SK-N-SH (cell line): ENCODE measurements around the gene PPP3CA. TPM values are rescaled to one million over a fixed set of nuclear protein-coding genes. Genes with fewer than 3 reads are reported as not detected.

Source experiments
- CTCF ChIA-PET: fragments of 300-600, 350-600 bp; formaldehyde crosslinking; extraction: SDS; loops from one replicate; lab custom pipeline; 2021; lab: Yijun Ruan, JAX
- POLR2A ChIA-PET: fragments of 350-600 bp; sonication (Branson Sonifier 250); formaldehyde crosslinking; extraction: SDS; loops from one replicate; lab custom pipeline; 2020; ENCODE audit warnings: antibody characterized with exemption, inconsistent platforms; lab: Yijun Ruan, JAX
- DNase-seq: peaks from one replicate; pipeline ENCODE4 v3.0.0; 2012
- H2AFZ ChIP-seq: fragments of 200-600 bp; sonication (generic); 2 replicates; pipeline ENCODE4 v1.8.1; 2016; ENCODE audit warnings: antibody characterized with exemption, mild to moderate bottlenecking, low read depth
- H3F3A ChIP-seq: fragments of 200-600 bp; sonication (generic); replicated peaks from 2 replicates; pipeline ENCODE3; 2016; ENCODE audit warnings: antibody characterized with exemption, mild to moderate bottlenecking; ENCODE audit not compliant: insufficient read depth
- H3K27ac ChIP-seq, 2 experiments: fragments of 200-500 bp in 1 of 2; fragments of 200-600 bp in 1 of 2; sonication (Bioruptor generic) in 1 of 2; sonication (generic), shearing (Covaris generic) in 1 of 2; 2 replicates each; pipeline versions ENCODE4 v1.5.1 to v1.6.1; 2014 to 2016; ENCODE audit warnings: low read depth in 2 of 2, inconsistent platforms in 1 of 2, low read length in 1 of 2, mild to moderate bottlenecking in 1 of 2, mixed read lengths in 1 of 2
- H3K27me3 ChIP-seq: fragments of 200-600 bp; sonication (generic), shearing (Covaris generic); 2 replicates; pipeline ENCODE4 v1.6.1; 2016; ENCODE audit warnings: mixed run types; ENCODE audit not compliant: insufficient read depth
- H3K36me3 ChIP-seq, 2 experiments: fragments of 200-500 bp in 1 of 2; fragments of 200-600 bp in 1 of 2; sonication (Bioruptor generic) in 1 of 2; sonication (generic) in 1 of 2; replicated peaks in 1 of 2; 2 replicates each; pipeline versions ENCODE3 to v1.5.1; 2014 to 2016; ENCODE audit warnings: low read length in 1 of 2, mild to moderate bottlenecking in 1 of 2; ENCODE audit not compliant: insufficient read depth in 2 of 2, control insufficient read depth in 1 of 2
- H3K4me1 ChIP-seq, 2 experiments: fragments of 200-500 bp in 1 of 2; fragments of 200-600 bp in 1 of 2; sonication (Bioruptor generic) in 1 of 2; sonication (generic), shearing (Covaris generic) in 1 of 2; 2 replicates each; pipeline versions ENCODE4 v1.5.1 to v1.6.1; 2014 to 2016; ENCODE audit warnings: low read depth in 1 of 2, low read length in 1 of 2, mixed run types in 1 of 2; ENCODE audit not compliant: insufficient read depth in 2 of 2, control insufficient read depth in 1 of 2
- H3K4me2 ChIP-seq: fragments of 200-600 bp; sonication (generic), shearing (Covaris generic); 2 replicates; pipeline ENCODE4 v1.6.1; 2017; ENCODE audit warnings: mixed run types
- H3K4me3 ChIP-seq, 2 experiments: fragments of 200-500 bp in 1 of 2; fragments of 200-600 bp in 1 of 2; sonication (Bioruptor generic) in 1 of 2; sonication (generic), shearing (Covaris generic) in 1 of 2; 2 replicates each; pipeline versions ENCODE4 v1.5.1 to v1.8.1; 2014 to 2016; ENCODE audit warnings: low read depth in 2 of 2, inconsistent platforms in 1 of 2, low read length in 1 of 2, mild to moderate bottlenecking in 1 of 2, mixed read lengths in 1 of 2, moderate library complexity in 1 of 2
- H3K79me2 ChIP-seq: fragments of 200-600 bp; sonication (generic); 2 replicates; pipeline ENCODE4 v1.8.1; 2017; ENCODE audit warnings: mild to moderate bottlenecking; ENCODE audit not compliant: insufficient read depth
- H3K9ac ChIP-seq: fragments of 200-600 bp; sonication (generic); 2 replicates; pipeline ENCODE4 v1.6.1; 2017; ENCODE audit warnings: mixed run types
- H3K9me2 ChIP-seq: fragments of 200-600 bp; sonication (generic); 2 replicates; pipeline ENCODE4 v1.6.1; 2017; ENCODE audit warnings: mixed run types
- H3K9me3 ChIP-seq: fragments of 200-600 bp; sonication (generic); 2 replicates; pipeline ENCODE4 v1.6.1; 2017; ENCODE audit warnings: mixed run types, mild to moderate bottlenecking, moderate library complexity
- H4K20me1 ChIP-seq: fragments of 200-600 bp; sonication (generic); 2 replicates; pipeline ENCODE4 v1.6.1; 2017; ENCODE audit warnings: mild to moderate bottlenecking, mixed run types; ENCODE audit not compliant: insufficient read depth
- EZH2phosphoT487 ChIP-seq: fragments of 200-600 bp; sonication (generic); IDR thresholded peaks from 2 replicates; pipeline ENCODE4 v1.6.1; 2017; ENCODE audit warnings: low read depth, mixed run types, mild to moderate bottlenecking, antibody characterized with exemption, moderate library complexity, borderline replicate concordance
- FOXJ3 ChIP-seq: sonication (generic); formaldehyde crosslinking; IDR thresholded peaks from 2 replicates; pipeline ENCODE4 v1.5.1; 2020; ENCODE audit warnings: mild to moderate bottlenecking, missing genetic modification reagents
- GABPA ChIP-seq: IDR thresholded peaks from 2 replicates; pipeline ENCODE4 v1.4.0; 2012; ENCODE audit warnings: low read depth, mild to moderate bottlenecking
- GATA2 ChIP-seq: sonication (generic); formaldehyde crosslinking; IDR thresholded peaks from 2 replicates; pipeline ENCODE4 v1.5.0; 2020; ENCODE audit warnings: mild to moderate bottlenecking, missing genetic modification reagents
- JUND ChIP-seq: IDR thresholded peaks from 2 replicates; pipeline ENCODE4 v1.4.0; 2012
- NRF1 ChIP-seq: IDR thresholded peaks from 2 replicates; pipeline ENCODE4 v1.6.1; 2012; ENCODE audit warnings: low read depth, mild to moderate bottlenecking, low read length
- POLR2AphosphoS5 ChIP-seq: IDR thresholded peaks from 2 replicates; pipeline ENCODE4 v1.6.1; 2012; ENCODE audit warnings: low read depth, low read length
- WGBS: methylation state at CpG from one replicate; pipeline ENCODE4 v1.1.6; 2017; ENCODE audit warnings: low lambda C conversion rate; 5-methylcytosine and 5-hydroxymethylcytosine counted together
- polyA plus RNA-seq, 3 experiments: library from polyadenylated mRNA; depleted of rRNA; stranded (reverse); fragments of >200 nt; gene quantifications; 2 replicates each; pipeline ENCODE4 v1.2.3, GENCODE V29; 2012
- TF ChIP-seq, protein P1 (sequence below): IDR thresholded peaks from 2 replicates; pipeline ENCODE4 v1.6.1; 2012; ENCODE audit warnings: mild to moderate bottlenecking, low read depth, low read length, moderate library complexity
- TF ChIP-seq, protein P2 (sequence below): IDR thresholded peaks from 2 replicates; pipeline ENCODE4; 2012

Gene PPP3CA
- polyA plus RNA-seq, 1 of the 3 experiments (the other 2 are of a cell fraction) = 10.7 TPM

DNA sequence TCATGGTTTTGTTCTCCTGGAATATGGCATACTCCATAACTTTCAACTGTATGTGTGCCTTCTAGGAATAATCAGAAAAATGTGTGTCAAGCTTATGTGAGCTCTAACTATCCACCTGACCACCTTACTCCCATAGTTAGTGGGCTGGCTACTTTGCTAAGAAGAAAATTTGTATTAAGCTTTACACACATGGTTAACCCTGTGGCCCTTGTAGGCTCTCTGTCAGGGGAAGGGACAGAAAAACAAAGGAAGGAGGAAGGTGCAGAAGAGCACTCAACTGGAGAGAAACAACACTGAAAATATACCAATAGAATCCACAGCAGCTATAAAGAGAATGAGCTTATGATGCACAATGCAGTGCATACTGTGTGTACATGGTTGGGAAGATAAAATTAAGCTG is 84.6 kb downstream of the PPP3CA start (continued):
- TF ChIP-seq NRF1 (no peak), GABPA (no peak), FOXJ3 (CRISPR knock-in tag) (no peak), EZH2phosphoT487 (no peak)
- TF ChIP-seq, protein P1, sequence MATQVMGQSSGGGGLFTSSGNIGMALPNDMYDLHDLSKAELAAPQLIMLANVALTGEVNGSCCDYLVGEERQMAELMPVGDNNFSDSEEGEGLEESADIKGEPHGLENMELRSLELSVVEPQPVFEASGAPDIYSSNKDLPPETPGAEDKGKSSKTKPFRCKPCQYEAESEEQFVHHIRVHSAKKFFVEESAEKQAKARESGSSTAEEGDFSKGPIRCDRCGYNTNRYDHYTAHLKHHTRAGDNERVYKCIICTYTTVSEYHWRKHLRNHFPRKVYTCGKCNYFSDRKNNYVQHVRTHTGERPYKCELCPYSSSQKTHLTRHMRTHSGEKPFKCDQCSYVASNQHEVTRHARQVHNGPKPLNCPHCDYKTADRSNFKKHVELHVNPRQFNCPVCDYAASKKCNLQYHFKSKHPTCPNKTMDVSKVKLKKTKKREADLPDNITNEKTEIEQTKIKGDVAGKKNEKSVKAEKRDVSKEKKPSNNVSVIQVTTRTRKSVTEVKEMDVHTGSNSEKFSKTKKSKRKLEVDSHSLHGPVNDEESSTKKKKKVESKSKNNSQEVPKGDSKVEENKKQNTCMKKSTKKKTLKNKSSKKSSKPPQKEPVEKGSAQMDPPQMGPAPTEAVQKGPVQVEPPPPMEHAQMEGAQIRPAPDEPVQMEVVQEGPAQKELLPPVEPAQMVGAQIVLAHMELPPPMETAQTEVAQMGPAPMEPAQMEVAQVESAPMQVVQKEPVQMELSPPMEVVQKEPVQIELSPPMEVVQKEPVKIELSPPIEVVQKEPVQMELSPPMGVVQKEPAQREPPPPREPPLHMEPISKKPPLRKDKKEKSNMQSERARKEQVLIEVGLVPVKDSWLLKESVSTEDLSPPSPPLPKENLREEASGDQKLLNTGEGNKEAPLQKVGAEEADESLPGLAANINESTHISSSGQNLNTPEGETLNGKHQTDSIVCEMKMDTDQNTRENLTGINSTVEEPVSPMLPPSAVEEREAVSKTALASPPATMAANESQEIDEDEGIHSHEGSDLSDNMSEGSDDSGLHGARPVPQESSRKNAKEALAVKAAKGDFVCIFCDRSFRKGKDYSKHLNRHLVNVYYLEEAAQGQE = no peak

DNA sequence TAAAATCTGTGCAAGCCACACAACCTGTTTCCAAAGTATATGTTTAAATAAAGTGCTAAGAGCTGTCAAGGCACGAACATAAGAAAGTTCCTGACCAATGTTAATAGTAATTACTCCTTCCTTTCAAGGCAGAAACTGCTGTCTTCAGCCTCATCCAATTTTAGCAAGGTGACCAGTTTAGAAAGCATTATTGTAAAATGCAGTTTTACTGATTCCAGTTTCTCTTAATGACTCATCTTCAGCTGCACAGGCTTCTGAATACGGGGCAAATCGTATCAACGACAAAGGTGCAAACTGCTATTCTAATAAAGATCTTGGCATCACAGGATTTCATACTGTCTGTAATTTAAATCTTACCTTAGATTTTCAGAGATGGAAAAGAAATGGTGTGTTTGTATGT is 87.5 kb downstream of the PPP3CA start:
- no peak overlapping the region for H3K9ac ChIP-seq
- no peaks in the 10 kb centered on the region for H3K27me3 ChIP-seq
- no peak overlapping the region for H3K4me2 ChIP-seq
- no peaks in the 10 kb centered on the region for H3K9me3 ChIP-seq
- no peaks in the 10 kb centered on the region for H3F3A ChIP-seq
- DNase-seq = no peak
- no peak overlapping the region for H2AFZ ChIP-seq
- H3K27ac ChIP-seq = no peak overlapping the region
- H4K20me1 ChIP-seq = peaks cover 43% of the 10 kb centered on the region; the same call in 1 of the 2 replicates
- ChIA-PET POLR2A (no interaction called here), CTCF (interaction anchor here (1.1 kb wide), 1 partner anchor 472 kb away, joined by 5 read pairs; no protein-coding TSS in a partner anchor)
- TF ChIP-seq JUND (0 out of 2 replicates have a peak, but pooled peaks have one; percentile 24), POLR2AphosphoS5 (no peak)
- peaks cover 57% of the 10 kb centered on the region; the same call in 1 of the 2 replicates for H3K79me2 ChIP-seq
- H3K9me2 ChIP-seq = no peaks in the 10 kb centered on the region
- no peak overlapping the region for H3K4me3 ChIP-seq
- WGBS = 90% methylated on average over 4 of the region's 4 CpGs
- H3K36me3 ChIP-seq = no peaks in the 10 kb centered on the region
- H3K4me1 ChIP-seq = no peaks in the 10 kb centered on the region; a peak in 2 of 4 replicates

DNA sequence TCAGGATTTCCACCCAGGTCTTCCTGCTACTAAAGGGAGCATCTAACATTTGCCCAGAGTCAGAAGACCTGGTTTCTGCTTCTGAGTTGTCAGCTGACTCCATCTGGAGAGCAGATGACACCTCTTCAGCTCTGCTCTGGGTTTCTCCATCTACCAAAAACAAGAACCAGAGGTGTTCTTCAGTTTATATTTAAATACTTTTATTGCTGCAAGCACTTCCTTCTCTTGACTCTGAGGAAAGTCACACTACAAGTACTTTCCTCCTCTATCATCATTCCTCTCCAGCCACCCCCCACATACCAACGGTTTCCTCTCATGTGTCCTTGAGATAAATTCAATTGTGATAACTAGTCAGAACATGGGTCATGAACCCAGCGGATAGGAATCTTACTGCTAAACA is 88.4 kb downstream of the PPP3CA start:
- Histone ChIP-seq H2AFZ (no peak overlapping the region), H3K4me3 (no peak overlapping the region), H3K9me2 (no peaks in the 10 kb centered on the region), H3K4me2 (no peak overlapping the region), H3K9me3 (no peaks in the 10 kb centered on the region), H3F3A (no peaks in the 10 kb centered on the region), H3K27me3 (no peaks in the 10 kb centered on the region), H3K9ac (no peak overlapping the region), H3K36me3 (no peaks in the 10 kb centered on the region), H3K4me1 (no peaks in the 10 kb centered on the region; a peak in 2 of 4 replicates), H3K27ac (no peak overlapping the region), H4K20me1 (peaks cover 37% of the 10 kb centered on the region; the same call in 1 of the 2 replicates), H3K79me2 (peaks cover 58% of the 10 kb centered on the region; the same call in 1 of the 2 replicates)
- DNase-seq = no peak
- TF ChIP-seq, protein P2, sequence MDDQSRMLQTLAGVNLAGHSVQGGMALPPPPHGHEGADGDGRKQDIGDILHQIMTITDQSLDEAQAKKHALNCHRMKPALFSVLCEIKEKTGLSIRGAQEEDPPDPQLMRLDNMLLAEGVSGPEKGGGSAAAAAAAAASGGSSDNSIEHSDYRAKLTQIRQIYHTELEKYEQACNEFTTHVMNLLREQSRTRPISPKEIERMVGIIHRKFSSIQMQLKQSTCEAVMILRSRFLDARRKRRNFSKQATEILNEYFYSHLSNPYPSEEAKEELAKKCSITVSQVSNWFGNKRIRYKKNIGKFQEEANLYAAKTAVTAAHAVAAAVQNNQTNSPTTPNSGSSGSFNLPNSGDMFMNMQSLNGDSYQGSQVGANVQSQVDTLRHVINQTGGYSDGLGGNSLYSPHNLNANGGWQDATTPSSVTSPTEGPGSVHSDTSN = no peak
- no peak for TF ChIP-seq GATA2
- TF ChIP-seq FOXJ3 (CRISPR knock-in tag) = no peak
- TF ChIP-seq, protein P1 = no peak
- CTCF ChIA-PET = no interaction called here
- 68% methylated on average over 2 of the region's 2 CpGs for WGBS
- POLR2A ChIA-PET = no interaction called here
